H1 (cell line): ENCODE data around the gene SYF2. TPM values are rescaled to one million over a fixed set of nuclear protein-coding genes. Genes with fewer than 3 reads are reported as not detected.

ENCODE experiments used
- ASH2L ChIP-seq: fragments of 200-600, 300-600 bp; sonication (generic); IDR thresholded peaks from one replicate; pipeline ENCODE4 v1.7.1; 2017; ENCODE audit warnings: low read length
- CHD1 ChIP-seq: IDR thresholded peaks from 2 replicates; pipeline ENCODE4 v1.6.1; 2012; ENCODE audit warnings: low read depth, low read length, improper control_type of control experiment
- CHD7 ChIP-seq: fragments of 300-600 bp; sonication (generic); IDR thresholded peaks from 2 replicates; pipeline ENCODE4 v1.7.1; 2012; ENCODE audit warnings: low read length, moderate library complexity, mild to moderate bottlenecking, inconsistent platforms; ENCODE audit not compliant: insufficient replicate concordance
- PHF8 ChIP-seq: fragments of 200-600 bp; sonication (generic); conservative IDR thresholded peaks from 2 replicates; pipeline ENCODE4 v1.7.1; 2012; ENCODE audit warnings: low read depth, mild to moderate bottlenecking, inconsistent platforms, low read length, moderate library complexity
- POLR2AphosphoS5 ChIP-seq: IDR thresholded peaks from 2 replicates; pipeline ENCODE4 v1.6.1; 2011; ENCODE audit warnings: low read depth, low read length
- RBBP5 ChIP-seq: IDR thresholded peaks from 2 replicates; pipeline ENCODE4 v1.7.1; 2012; ENCODE audit warnings: low read depth, mild to moderate bottlenecking, inconsistent platforms, low read length, moderate library complexity, borderline replicate concordance
- RXRA ChIP-seq: IDR thresholded peaks from 2 replicates; pipeline ENCODE4 v1.6.1; 2011; ENCODE audit warnings: low read depth, mild to moderate bottlenecking, low read length, moderate library complexity; ENCODE audit not compliant: insufficient read depth
- TAF1 ChIP-seq: IDR thresholded peaks from 2 replicates; pipeline ENCODE4 v1.6.1; 2011; ENCODE audit warnings: mild to moderate bottlenecking, low read depth, low read length
- TEAD4 ChIP-seq: IDR thresholded peaks from 2 replicates; pipeline ENCODE4 v1.6.1; 2012; ENCODE audit warnings: low read depth, low read length, inconsistent platforms, mixed read lengths
- polyA plus RNA-seq, 7 experiments: library from polyadenylated mRNA; depleted of rRNA in 3 of 7; stranded (reverse) in 5 of 7; unstranded in 2 of 7; fragments of >200 nt in 5 of 7; fragments of 200-250 nt in 2 of 7; gene quantifications; 1 replicate in 5 of 7; 2 replicates in 1 of 7; 4 replicates in 1 of 7; pipeline versions ENCODE4 v1.2.1 to v1.2.3, GENCODE V29; 2011 to 2013; ENCODE audit warnings: missing spikeins in 2 of 7, mixed read lengths in 2 of 7
- total RNA-seq: library from RNA; stranded (reverse); fragmentation: NEBNext Ultra II Directional; extraction: Animal tissue kit (Norgen Biotek cat#: 25700); gene quantifications from 2 replicates; pipeline ENCODE4 v1.2.1, GENCODE V29; 2021

SYF2 gene
- total and polyA plus RNA-seq, 2 of the 8 experiments (the other 6 are each of a cell fraction or from before 2014, with no cell fraction given): 7.5 to 33.0 TPM

- TF ChIP-seq CHD7 (no peak), RBBP5 (no peak), ASH2L (no peak), RXRA (no peak), TAF1 (no peak), CHD1 (no peak), TEAD4 (no peak), PHF8 (no peak), POLR2AphosphoS5 (no peak)
These were observed 38.2 kb downstream of the SYF2 start (continued) for GRCh38 chr1:25194054-25194453.
